HG03108 (cell line): ENCODE results near the gene EOMES.
"Not testable (repeated sequence)": the region's sequence is repeated elsewhere in the genome, so short reads cannot be mapped to it uniquely, and the experiment has no call there.

Source experiments
- ATAC-seq: cut with Tn5 transposase; IDR thresholded peaks from one replicate; pipeline ENCODE4 v1.9.1; 2021; ENCODE audit warnings: moderate library complexity; ENCODE audit not compliant: unreplicated experiment

EOMES gene

GRCh38 chr3:27721717-27722564, at the start of gene EOMES:
EOMES (minus strand) TSS chr3:27722323; CDS start chr3:27722294, 29 bp downstream.
- ATAC-seq: peak; percentile 61

GRCh38 chr3:27770384-27770783, 48.3 kb upstream of the EOMES start:
- not testable (repeated sequence) for ATAC-seq

GRCh38 chr3:27767000-27767399, 44.9 kb upstream of the EOMES start:
- ATAC-seq: no peak

GRCh38 chr3:27758083-27758482, 36.0 kb upstream of the EOMES start:
- no peak for ATAC-seq

GRCh38 chr3:27756877-27757276, 34.8 kb upstream of the EOMES start:
- ATAC-seq: no peak

- ATAC-seq: no peak
Observed at GRCh38 chr3:27752926-27753325, 30.8 kb upstream of the EOMES start.

GRCh38 chr3:27749643-27750042, 27.5 kb upstream of the EOMES start:
- no peak for ATAC-seq

- no peak for ATAC-seq
Observed at GRCh38 chr3:27746838-27747237, 24.7 kb upstream of the EOMES start.

GRCh38 chr3:27740854-27741253, 18.7 kb upstream of the EOMES start:
- ATAC-seq: no peak

GRCh38 chr3:27737091-27737490, 15.0 kb upstream of the EOMES start:
- ATAC-seq: no peak

GRCh38 chr3:27730774-27731659, 8.9 kb upstream of the EOMES start:
- no peak for ATAC-seq

- no peak for ATAC-seq
Observed at GRCh38 chr3:27729748-27730611, 7.9 kb upstream of the EOMES start.

GRCh38 chr3:27729325-27729724, 7.2 kb upstream of the EOMES start:
- no peak for ATAC-seq

- ATAC-seq: no peak
Observed at GRCh38 chr3:27728195-27729087, 6.3 kb upstream of the EOMES start.

- ATAC-seq: no peak
Observed at GRCh38 chr3:27726240-27726639, 4.1 kb upstream of the EOMES start.

GRCh38 chr3:27724459-27725197, 2.5 kb upstream of the EOMES start:
- ATAC-seq: no peak

GRCh38 chr3:27723815-27724458, 1.8 kb upstream of the EOMES start:
- no peak for ATAC-seq

GRCh38 chr3:27723456-27723814, 1.3 kb upstream of the EOMES start:
- no peak for ATAC-seq

- ATAC-seq: no peak
Observed at GRCh38 chr3:27723001-27723445, 900 bp upstream of the EOMES start.
